OCI-LY1 (cell line): ENCODE measurements around the gene TNRC6A.

ENCODE experiments used
- H2AFZ ChIP-seq: fragments of 200-600 bp; sonication (generic), shearing (Covaris generic); 2 replicates; pipeline ENCODE4 v1.6.0; 2014; ENCODE audit warnings: antibody characterized with exemption, mild to moderate bottlenecking, low read length
- H3F3A ChIP-seq: fragments of 200-600 bp; sonication (generic), shearing (Covaris generic); 2 replicates; pipeline ENCODE4 v1.6.0; 2014; ENCODE audit warnings: mild to moderate bottlenecking, antibody characterized with exemption, low read length, moderate library complexity; ENCODE audit not compliant: insufficient read depth
- H3K27ac ChIP-seq: fragments of 200-600 bp; sonication (generic); 2 replicates; pipeline ENCODE4 v1.5.1; 2014; ENCODE audit warnings: low read length, mixed run types, mild to moderate bottlenecking, low read depth; ENCODE audit not compliant: poor library complexity, severe bottlenecking
- H3K27me3 ChIP-seq: fragments of 200-600 bp; sonication (generic); 2 replicates; pipeline ENCODE4 v1.6.0; 2014; ENCODE audit warnings: antibody characterized with exemption, mild to moderate bottlenecking, low read length, moderate library complexity; ENCODE audit not compliant: insufficient read depth
- H3K36me3 ChIP-seq: fragments of 200-600 bp; sonication (generic); 2 replicates; pipeline ENCODE4 v1.6.1; 2014; ENCODE audit warnings: mild to moderate bottlenecking, antibody characterized with exemption, low read length, moderate library complexity, mixed read lengths; ENCODE audit not compliant: insufficient read depth
- H3K4me1 ChIP-seq: fragments of 200-600 bp; sonication (generic); 2 replicates; pipeline ENCODE4 v1.5.1; 2014; ENCODE audit warnings: mild to moderate bottlenecking, low read length, moderate library complexity; ENCODE audit not compliant: insufficient read depth, severe bottlenecking
- H3K4me2 ChIP-seq: fragments of 200-600 bp; sonication (generic), shearing (Covaris generic); 2 replicates; pipeline ENCODE4 v1.6.1; 2014; ENCODE audit warnings: low read length
- H3K4me3 ChIP-seq: fragments of 200-600 bp; sonication (generic); 2 replicates; pipeline ENCODE4 v1.5.1; 2014; ENCODE audit warnings: low read length, low read depth, mild to moderate bottlenecking, mixed read lengths; ENCODE audit not compliant: poor library complexity, severe bottlenecking
- H3K79me2 ChIP-seq: fragments of 200-600 bp; shearing (Covaris generic); 2 replicates; pipeline ENCODE4 v1.6.1; 2016; ENCODE audit warnings: mixed run types, low read length, mixed read lengths; ENCODE audit not compliant: insufficient read depth
- H3K9ac ChIP-seq: fragments of 200-600 bp; sonication (generic), shearing (Covaris generic); 2 replicates; pipeline ENCODE4 v1.6.1; 2014; ENCODE audit warnings: mild to moderate bottlenecking, low read length, mixed read lengths
- H3K9me2 ChIP-seq: fragments of 200-600 bp; sonication (generic), shearing (Covaris generic); 2 replicates; pipeline ENCODE4 v1.6.1; 2014; ENCODE audit warnings: low read depth, mild to moderate bottlenecking, low read length, mixed read lengths
- H3K9me3 ChIP-seq: fragments of 200-600 bp; shearing (Covaris generic); 2 replicates; pipeline ENCODE4 v1.6.1; 2014; ENCODE audit warnings: low read length, mixed read lengths
- H4K20me1 ChIP-seq: fragments of 200-600 bp; sonication (generic), shearing (Covaris generic); 2 replicates; pipeline ENCODE4 v1.6.0; 2016; ENCODE audit warnings: mild to moderate bottlenecking, low read length; ENCODE audit not compliant: insufficient read depth
- EZH2 ChIP-seq: fragments of 200-600 bp; sonication (generic), shearing (Covaris generic); IDR thresholded peaks from 2 replicates; pipeline ENCODE4 v1.8.0; 2017; ENCODE audit warnings: borderline replicate concordance, mixed run types, mild to moderate bottlenecking, antibody characterized with exemption, low read length, moderate library complexity, mixed read lengths
- TF ChIP-seq, protein P1 (sequence below): fragments of 200-600 bp; sonication (generic), shearing (Covaris generic); IDR thresholded peaks from 2 replicates; pipeline ENCODE4 v1.5.1; 2017; ENCODE audit warnings: mild to moderate bottlenecking, antibody characterized with exemption, low read length, moderate library complexity, mixed read lengths

The TNRC6A gene

DNA sequence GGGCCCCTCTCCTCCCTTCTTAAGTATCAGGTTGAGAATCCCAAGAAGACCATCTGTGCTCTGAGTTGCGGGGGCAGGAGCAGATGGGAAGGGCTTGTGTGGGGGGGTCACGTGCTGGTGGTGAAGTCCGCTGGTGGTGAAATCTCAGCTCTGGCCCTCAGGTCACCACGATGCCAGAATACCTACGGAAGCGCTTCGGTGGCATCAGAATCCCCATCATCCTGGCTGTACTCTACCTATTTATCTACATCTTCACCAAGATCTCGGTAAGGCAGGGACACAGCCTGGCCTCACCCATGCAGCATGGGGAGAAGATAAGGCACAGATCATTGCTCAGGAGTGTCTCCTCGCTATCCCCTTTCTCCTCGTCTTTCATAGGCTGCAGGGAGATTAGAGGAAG lies 146.0 kb downstream of the TNRC6A start:
- Histone ChIP-seq H2AFZ (no peak overlapping the region), H3K9ac (no peak overlapping the region), H3K27me3 (no peaks in the 10 kb centered on the region), H3K9me2 (no peaks in the 10 kb centered on the region), H3K4me2 (no peak overlapping the region), H3K4me3 (no peak overlapping the region), H3K36me3 (no peaks in the 10 kb centered on the region), H3F3A (no peaks in the 10 kb centered on the region), H3K27ac (no peak overlapping the region), H3K9me3 (no peaks in the 10 kb centered on the region), H3K4me1 (no peaks in the 10 kb centered on the region), H3K79me2 (no peaks in the 10 kb centered on the region), H4K20me1 (no peaks in the 10 kb centered on the region)
- TF ChIP-seq, protein P1, sequence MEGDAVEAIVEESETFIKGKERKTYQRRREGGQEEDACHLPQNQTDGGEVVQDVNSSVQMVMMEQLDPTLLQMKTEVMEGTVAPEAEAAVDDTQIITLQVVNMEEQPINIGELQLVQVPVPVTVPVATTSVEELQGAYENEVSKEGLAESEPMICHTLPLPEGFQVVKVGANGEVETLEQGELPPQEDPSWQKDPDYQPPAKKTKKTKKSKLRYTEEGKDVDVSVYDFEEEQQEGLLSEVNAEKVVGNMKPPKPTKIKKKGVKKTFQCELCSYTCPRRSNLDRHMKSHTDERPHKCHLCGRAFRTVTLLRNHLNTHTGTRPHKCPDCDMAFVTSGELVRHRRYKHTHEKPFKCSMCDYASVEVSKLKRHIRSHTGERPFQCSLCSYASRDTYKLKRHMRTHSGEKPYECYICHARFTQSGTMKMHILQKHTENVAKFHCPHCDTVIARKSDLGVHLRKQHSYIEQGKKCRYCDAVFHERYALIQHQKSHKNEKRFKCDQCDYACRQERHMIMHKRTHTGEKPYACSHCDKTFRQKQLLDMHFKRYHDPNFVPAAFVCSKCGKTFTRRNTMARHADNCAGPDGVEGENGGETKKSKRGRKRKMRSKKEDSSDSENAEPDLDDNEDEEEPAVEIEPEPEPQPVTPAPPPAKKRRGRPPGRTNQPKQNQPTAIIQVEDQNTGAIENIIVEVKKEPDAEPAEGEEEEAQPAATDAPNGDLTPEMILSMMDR: no peak
- TF ChIP-seq EZH2: no peak
